H1 (cell line): Measurements from ENCODE around the gene NKAIN4. TPM values are rescaled to one million over a fixed set of nuclear protein-coding genes. Genes with fewer than 3 reads are reported as not detected.

ENCODE experiments used
- CTCF ChIA-PET: fragments of 300-600 bp; sonication (Branson Sonifier 250); formaldehyde crosslinking; loops from one replicate; lab custom pipeline; 2021; ENCODE audit not compliant: partially characterized antibody; lab: Charles Lee
- POLR2A ChIA-PET: fragments of 300-600 bp; sonication (Branson Sonifier 250); formaldehyde crosslinking; loops from one replicate; lab custom pipeline; 2021; ENCODE audit warnings: inconsistent platforms; ENCODE audit not compliant: partially characterized antibody; lab: Charles Lee
- DNase-seq, 2 experiments: peaks; one replicate each; pipeline versions ENCODE4 v3.0.0 to v3.0.0-alpha.2; 2010 to 2022; ENCODE audit warnings: low spot score in 2 of 2, low read depth in 1 of 2, mixed read lengths in 1 of 2
- FAIRE-seq: peaks from 2 replicates; lab custom pipeline; 2011; peaks lifted over from hg19 to GRCh38; lab: Jason Lieb, UNC
- H2AFZ ChIP-seq: 2 replicates; pipeline ENCODE4 v1.8.1; 2012; ENCODE audit warnings: low read length, inconsistent platforms
- H2AK5ac ChIP-seq: 2 replicates; pipeline ENCODE4 v1.6.1; 2013; ENCODE audit warnings: low read depth, low read length
- H2BK120ac ChIP-seq: replicated peaks from 2 replicates; pipeline ENCODE3; 2013; ENCODE audit warnings: low read depth, low read length, inconsistent platforms
- H2BK12ac ChIP-seq: 2 replicates; pipeline ENCODE4 v1.6.1; 2013; ENCODE audit warnings: low read depth, low read length
- H2BK15ac ChIP-seq: 2 replicates; pipeline ENCODE4 v1.6.1; 2013; ENCODE audit warnings: low read length
- H2BK20ac ChIP-seq: 2 replicates; pipeline ENCODE4 v1.6.1; 2013; ENCODE audit warnings: low read length
- H2BK5ac ChIP-seq: 2 replicates; pipeline ENCODE4 v1.6.1; 2013; ENCODE audit warnings: low read depth, low read length
- H3K14ac ChIP-seq: 2 replicates; pipeline ENCODE4 v1.6.1; 2013; ENCODE audit warnings: inconsistent platforms; ENCODE audit not compliant: insufficient read length
- H3K18ac ChIP-seq: 2 replicates; pipeline ENCODE4 v1.6.1; 2013; ENCODE audit warnings: low read length; ENCODE audit errors: extremely low read depth
- H3K23ac ChIP-seq: 2 replicates; pipeline ENCODE4 v1.6.1; 2013; ENCODE audit warnings: inconsistent platforms; ENCODE audit not compliant: insufficient read length
- H3K23me2 ChIP-seq: 2 replicates; pipeline ENCODE4 v1.6.1; 2013; ENCODE audit warnings: low read depth, low read length
- H3K27ac ChIP-seq: 2 replicates; pipeline ENCODE4 v1.6.1; 2011; ENCODE audit warnings: low read depth, low read length, inconsistent platforms
- H3K27me3 ChIP-seq, 4 experiments: replicated peaks in 1 of 4; 1 replicate in 1 of 4; 2 replicates in 3 of 4; pipeline versions ENCODE4 v1.6.1 to v1.8.1; 2011 to 2013; ENCODE audit warnings: low read length in 3 of 4, mild to moderate bottlenecking in 3 of 4, inconsistent platforms in 2 of 4, mixed read lengths in 2 of 4, moderate library complexity in 1 of 4; ENCODE audit not compliant: control insufficient read depth in 3 of 4, insufficient read depth in 3 of 4; ENCODE audit errors: extremely low read depth in 1 of 4
- H3K36me3 ChIP-seq, 4 experiments: 2 replicates each; pipeline versions ENCODE4 v1.6.1 to v1.8.1; 2011 to 2013; ENCODE audit warnings: mild to moderate bottlenecking in 4 of 4, low read length in 3 of 4, moderate library complexity in 2 of 4, control low read depth in 1 of 4, inconsistent platforms in 1 of 4; ENCODE audit not compliant: insufficient read depth in 4 of 4, control insufficient read depth in 2 of 4
- H3K4ac ChIP-seq: replicated peaks from 2 replicates; pipeline ENCODE3; 2013; ENCODE audit warnings: low read length, low read depth, mixed read lengths, inconsistent platforms; ENCODE audit not compliant: insufficient read length
- H3K4me1 ChIP-seq, 4 experiments: replicated peaks in 1 of 4; 1 replicate in 1 of 4; 2 replicates in 3 of 4; pipeline versions ENCODE4 v1.6.1 to v1.8.1; 2011 to 2013; ENCODE audit warnings: low read length in 3 of 4, inconsistent platforms in 2 of 4, mixed read lengths in 1 of 4; ENCODE audit not compliant: insufficient read depth in 4 of 4, control insufficient read depth in 3 of 4
- H3K4me2 ChIP-seq, 2 experiments: 2 replicates each; pipeline versions ENCODE4 v1.6.1 to v1.8.1; 2011 to 2013; ENCODE audit warnings: low read depth in 2 of 2, low read length in 2 of 2, control low read depth in 1 of 2, inconsistent platforms in 1 of 2, mild to moderate bottlenecking in 1 of 2; ENCODE audit not compliant: insufficient read depth in 1 of 2
- H3K4me3 ChIP-seq, 4 experiments: fragments of 200-600, 300-600 bp in 1 of 4; sonication (generic), shearing (Covaris generic), sonication (Bioruptor Twin) in 1 of 4; 2 replicates each; pipeline versions ENCODE4 v1.5.1 to v1.8.1; 2011 to 2016; ENCODE audit warnings: low read length in 4 of 4, low read depth in 3 of 4, control low read depth in 2 of 4, inconsistent platforms in 2 of 4, mild to moderate bottlenecking in 2 of 4, mixed read lengths in 1 of 4, moderate library complexity in 1 of 4; ENCODE audit not compliant: insufficient read depth in 2 of 4; ENCODE audit errors: extremely low read depth in 1 of 4
- H3K56ac ChIP-seq: replicated peaks from 2 replicates; pipeline ENCODE3; 2013; ENCODE audit warnings: low read depth, mild to moderate bottlenecking, mixed read lengths, low read length, inconsistent platforms; ENCODE audit not compliant: insufficient read length
- H3K79me1 ChIP-seq: 2 replicates; pipeline ENCODE4 v1.6.1; 2013; ENCODE audit warnings: low read depth, low read length, control low read depth
- H3K79me2 ChIP-seq, 2 experiments: 2 replicates each; pipeline versions ENCODE4 v1.6.1 to v1.8.1; 2012 to 2013; ENCODE audit warnings: low read length in 2 of 2, mild to moderate bottlenecking in 2 of 2, inconsistent platforms in 1 of 2; ENCODE audit not compliant: insufficient read depth in 2 of 2, control insufficient read depth in 1 of 2
- H3K9ac ChIP-seq, 4 experiments: replicated peaks in 1 of 4; 1 replicate in 1 of 4; 2 replicates in 3 of 4; pipeline versions ENCODE4 v1.6.1 to v1.8.1; 2011 to 2013; ENCODE audit warnings: low read depth in 3 of 4, low read length in 3 of 4, control low read depth in 2 of 4, mild to moderate bottlenecking in 2 of 4, moderate library complexity in 2 of 4, inconsistent platforms in 1 of 4; ENCODE audit errors: extremely low read depth in 1 of 4
- H3K9me3 ChIP-seq, 2 experiments: 2 replicates each; pipeline versions ENCODE4 v1.6.1 to v1.8.1; 2012 to 2013; ENCODE audit warnings: mild to moderate bottlenecking in 2 of 2, moderate library complexity in 2 of 2, control low read depth in 1 of 2, inconsistent platforms in 1 of 2, low read depth in 1 of 2, low read length in 1 of 2, mixed read lengths in 1 of 2; ENCODE audit not compliant: insufficient read depth in 2 of 2
- H4K20me1 ChIP-seq, 2 experiments: replicated peaks in 1 of 2; 2 replicates each; pipeline versions ENCODE3 to v1.8.1; 2011 to 2013; ENCODE audit warnings: inconsistent platforms in 2 of 2, low read length in 2 of 2, mild to moderate bottlenecking in 1 of 2; ENCODE audit not compliant: insufficient read depth in 2 of 2, control insufficient read depth in 1 of 2
- H4K5ac ChIP-seq: 2 replicates; pipeline ENCODE4 v1.6.1; 2013; ENCODE audit warnings: low read length, low read depth, mixed read lengths, inconsistent platforms; ENCODE audit not compliant: insufficient read length
- H4K8ac ChIP-seq: 2 replicates; pipeline ENCODE4 v1.8.0; 2013; ENCODE audit warnings: mild to moderate bottlenecking, moderate library complexity, low read length, inconsistent platforms; ENCODE audit not compliant: insufficient read depth; ENCODE audit errors: extremely low read depth
- H4K91ac ChIP-seq: replicated peaks from 2 replicates; pipeline ENCODE3; 2013; ENCODE audit warnings: low read length, mixed read lengths, inconsistent platforms; ENCODE audit not compliant: insufficient read length
- CBX8 ChIP-seq: fragments of 300-800, 300-1000 bp; sonication (generic); IDR thresholded peaks from 2 replicates; pipeline ENCODE4 v1.7.1; 2016; ENCODE audit warnings: low read depth, low read length, borderline replicate concordance
- EP300 ChIP-seq, 2 experiments: IDR thresholded peaks; 1 replicate in 1 of 2; 2 replicates in 1 of 2; pipeline ENCODE4 v1.6.1; 2011 to 2012; ENCODE audit warnings: low read depth in 2 of 2, low read length in 2 of 2, mild to moderate bottlenecking in 2 of 2, borderline replicate concordance in 1 of 2, inconsistent platforms in 1 of 2, moderate library complexity in 1 of 2
- EZH2 ChIP-seq: fragments of 200-600 bp; sonication (generic); IDR thresholded peaks from 2 replicates; pipeline ENCODE4 v1.7.1; 2012; ENCODE audit warnings: low read depth, mild to moderate bottlenecking, moderate library complexity, low read length, inconsistent platforms; ENCODE audit not compliant: severe bottlenecking
- KDM4A ChIP-seq: IDR thresholded peaks from one replicate; pipeline ENCODE4 v1.7.1; 2012; ENCODE audit warnings: low read depth, mild to moderate bottlenecking, moderate library complexity, low read length, inconsistent platforms; ENCODE audit not compliant: severe bottlenecking
- MAFK ChIP-seq: IDR thresholded peaks from 2 replicates; pipeline ENCODE4 v1.6.1; 2012; ENCODE audit warnings: low read depth, mild to moderate bottlenecking, improper control_type of control experiment, low read length
- POU5F1 ChIP-seq: IDR thresholded peaks from 2 replicates; pipeline ENCODE4 v1.6.1; 2011; ENCODE audit warnings: low read depth, mild to moderate bottlenecking, low read length, moderate library complexity
- RXRA ChIP-seq: IDR thresholded peaks from 2 replicates; pipeline ENCODE4 v1.6.1; 2011; ENCODE audit warnings: low read depth, mild to moderate bottlenecking, low read length, moderate library complexity; ENCODE audit not compliant: insufficient read depth
- SAP30 ChIP-seq: fragments of 300-600 bp; sonication (generic); IDR thresholded peaks from 2 replicates; pipeline ENCODE4 v1.7.1; 2012; ENCODE audit warnings: low read length, moderate library complexity, mild to moderate bottlenecking, inconsistent platforms; ENCODE audit not compliant: insufficient read depth, insufficient replicate concordance
- SIX5 ChIP-seq: IDR thresholded peaks from 2 replicates; pipeline ENCODE4 v1.6.1; 2011; ENCODE audit warnings: mild to moderate bottlenecking, low read depth, low read length
- SP4 ChIP-seq: IDR thresholded peaks from 2 replicates; pipeline ENCODE4 v1.6.1; 2012; ENCODE audit warnings: low read length, inconsistent platforms
- WGBS, 2 experiments: shearing (Covaris generic) in 1 of 2; methylation state at CpG; one replicate each; pipeline versions ENCODE4 v1.1.6 to v1.1.7; 2013 to 2015; ENCODE audit warnings: low lambda C conversion rate in 2 of 2, mixed read lengths in 2 of 2, inconsistent platforms in 1 of 2, low coverage in 1 of 2, missing lambda C conversion rate in 1 of 2; ENCODE audit not compliant: insufficient replicate concordance in 2 of 2, insufficient coverage in 1 of 2, insufficient read length in 1 of 2; ENCODE audit errors: extremely low coverage in 1 of 2, missing lambda C conversion rate in 1 of 2; 5-methylcytosine and 5-hydroxymethylcytosine counted together
- polyA plus RNA-seq, 7 experiments: library from polyadenylated mRNA; depleted of rRNA in 3 of 7; stranded (reverse) in 5 of 7; unstranded in 2 of 7; fragments of >200 nt in 5 of 7; fragments of 200-250 nt in 2 of 7; gene quantifications; 1 replicate in 5 of 7; 2 replicates in 1 of 7; 4 replicates in 1 of 7; pipeline versions ENCODE4 v1.2.1 to v1.2.3, GENCODE V29; 2011 to 2013; ENCODE audit warnings: missing spikeins in 2 of 7, mixed read lengths in 2 of 7
- total RNA-seq: library from RNA; stranded (reverse); fragmentation: NEBNext Ultra II Directional; extraction: Animal tissue kit (Norgen Biotek cat#: 25700); gene quantifications from 2 replicates; pipeline ENCODE4 v1.2.1, GENCODE V29; 2021

The NKAIN4 gene
- total and polyA plus RNA-seq, 2 of the 8 experiments (the other 6 are each of a cell fraction or from before 2014, with no cell fraction given), result 6.9 to 17.0 TPM

- no peak overlapping the region for H4K5ac ChIP-seq
- no peak overlapping the region for H2AFZ ChIP-seq
- H2BK12ac ChIP-seq, result no peak overlapping the region
- H4K91ac ChIP-seq, result no peak overlapping the region
- peaks cover 16 to 75% of the 10 kb centered on the region in 2 experiments for H3K79me2 ChIP-seq
- WGBS, 2 experiments, result 88% methylated on average over 7 of the region's 7 CpGs; no CpG with 5 or more reads in 1 of the 2 experiments
- H3K14ac ChIP-seq, result no peak overlapping the region
- ChIA-PET POLR2A (interaction anchor here (0.6 to 3.2 kb wide), 3 partner anchors 13 to 627 kb away, joined by 3 to 14 read pairs (median 3); no protein-coding TSS in a partner anchor), CTCF (interaction anchor here (0.6 to 7.1 kb wide), 10 partner anchors 8 to 142 kb away, joined by 3 to 49 read pairs (median 4); no protein-coding TSS in a partner anchor)
- H3K56ac ChIP-seq, result no peak overlapping the region
- no peaks in the 10 kb centered on the region for H3K23me2 ChIP-seq
- peaks cover 16% of the 10 kb centered on the region for H3K79me1 ChIP-seq
- H3K23ac ChIP-seq, result no peak overlapping the region
- no peak overlapping the region for H3K18ac ChIP-seq
- no peak overlapping the region for H3K4me3 ChIP-seq
- peaks cover 0 to 2% (median 0%) of the 10 kb centered on the region in 4 experiments; a peak in 3 of 7 replicates for H3K4me1 ChIP-seq
- no peak overlapping the region for H3K4me2 ChIP-seq
- H4K20me1 ChIP-seq, result peaks cover 28 to 54% of the 10 kb centered on the region in 2 experiments
- no peak overlapping the region for H2AK5ac ChIP-seq
- no peak overlapping the region for H2BK5ac ChIP-seq
- H3K4ac ChIP-seq, result no peak overlapping the region
- no peak overlapping the region for H3K9ac ChIP-seq
- TF ChIP-seq EZH2 (no peak), KDM4A (no peak), MAFK (no peak), SP4 (no peak), CBX8 (no peak), EP300 (IDR thresholded peaks at IDR 0.05; ENCODE audit: borderline replicate concordance in 1 of 2, low read depth in 2 of 2, low read length in 2 of 2) (no peak), POU5F1 (no peak), SIX5 (no peak), RXRA (no peak), SAP30 (no peak)
- no peak overlapping the region for H4K8ac ChIP-seq
- H2BK15ac ChIP-seq, result no peak overlapping the region
- no peaks in the 10 kb centered on the region for H3K27me3 ChIP-seq
- H2BK20ac ChIP-seq, result no peak overlapping the region
- H3K9me3 ChIP-seq, result no peaks in the 10 kb centered on the region
- no peak for DNase-seq
- FAIRE-seq, result no peak
- no peak overlapping the region for H3K27ac ChIP-seq
- peaks cover 18 to 43% (median 23%) of the 10 kb centered on the region in 4 experiments for H3K36me3 ChIP-seq
- H2BK120ac ChIP-seq, result no peak overlapping the region
Measured at GRCh38 chr20:63198606-63199005, 55.7 kb downstream of the NKAIN4 start.
